Psoas muscle (tissue), 8 donors: ENCODE data around the gene ZCCHC2. TPM values are rescaled to one million over a fixed set of nuclear protein-coding genes. Genes with fewer than 3 reads are reported as not detected.

Experiments
- ATAC-seq, 4 donors: fragments of 200-7000 bp; cut with Tn5 transposase; one replicate each; pipeline ENCODE4 v1.9.1; 2020; ENCODE audit warnings: moderate library complexity in 3 of 4, mild to moderate bottlenecking in 2 of 4
- DNase-seq, 2 donors: peaks; one replicate each; pipeline ENCODE4 v3.0.0-alpha.2; 2020
- H3K27ac ChIP-seq: fragments of 200-600 bp; one replicate; pipeline ENCODE4 v1.8.0; 2022
- H3K27me3 ChIP-seq, 3 donors: fragments of 200-600 bp in 1 of 3; one replicate each; pipeline versions ENCODE4 v1.6.1 to v1.8.0; 2013 to 2022; ENCODE audit warnings: low read length in 2 of 3, mild to moderate bottlenecking in 2 of 3, moderate library complexity in 1 of 3; ENCODE audit not compliant: insufficient read depth in 3 of 3
- H3K36me3 ChIP-seq, 2 donors: fragments of 200-600 bp in 1 of 2; one replicate each; pipeline versions ENCODE4 v1.6.1 to v1.8.0; 2013 to 2022; ENCODE audit warnings: low read depth in 1 of 2, mild to moderate bottlenecking in 1 of 2, moderate library complexity in 1 of 2; ENCODE audit not compliant: insufficient read depth in 1 of 2
- H3K4me1 ChIP-seq: fragments of 200-600 bp; one replicate; pipeline ENCODE4 v1.8.0; 2022
- H3K4me3 ChIP-seq: fragments of 200-600 bp; one replicate; pipeline ENCODE4 v1.8.0; 2022; ENCODE audit warnings: mild to moderate bottlenecking
- H3K9me3 ChIP-seq: fragments of 200-600 bp; one replicate; pipeline ENCODE4 v1.8.0; 2022
- CTCF ChIP-seq: fragments of 200-600 bp; IDR thresholded peaks from one replicate; pipeline ENCODE4 v1.8.0; 2022; ENCODE audit warnings: antibody characterized with exemption
- WGBS, 3 donors: extraction: QIAGEN DNeasy Blood & Tissue Kit; methylation state at CpG; one replicate each; pipeline versions ENCODE4 v1.1.6 to v1.1.7; 2013; 5-methylcytosine and 5-hydroxymethylcytosine counted together
- intact Hi-C, 2 donors: fragments of 100-400 bp; cut with DNase I; formaldehyde crosslinking; loops; one replicate each; pipeline versions ENCODE4 v1.11.0 to v1.14.2; 2022
- polyA plus RNA-seq, 3 donors: library from polyadenylated mRNA; stranded (reverse); fragments of 200-250 nt; gene quantifications; one replicate each; pipeline ENCODE4 v1.2.3, GENCODE V29; 2013
- total RNA-seq, 4 donors: library from RNA; stranded (reverse); fragmentation: NEBNext Ultra II Directional in 2 of 4; extraction: Animal tissue kit (Norgen Biotek cat#: 25700) in 2 of 4; gene quantifications; one replicate each; pipeline versions ENCODE4 v1.2.1 to v1.2.4, GENCODE V29; 2021 to 2023
- donor health status: healthy with polysubstance abuse.
- donor health status: DM: no; HTN: no; CAD: no; lungs with moderate emphysema.
- donor health status: Bipolar disorder and iron deficiency.
- donor health status: healthy.
- donor health status: DM: yes; HTN: yes; CAD: no.
- donor health status: DM: no; HTN: no; CAD: no.
- donor health status: DM: no; HTN: no; CAD: no.
- donor health status: DM: yes; HTN: yes; CAD: no.

ZCCHC2 gene
- total and polyA plus RNA-seq, 7 donors, result 4.0 to 41.8 (median 28.8) TPM

GRCh38 chr18:62493033-62493862 is 29.6 kb upstream of the ZCCHC2 start:
- H3K36me3 ChIP-seq, result no peaks in the 10 kb centered on the region
- ATAC-seq, result no peak
- 90 to 93% (median 91%) methylated on average over 17 of the region's 17 CpGs for WGBS, 3 donors
- intact Hi-C loops, result no loop called here
- DNase-seq, result no peak
- no peak overlapping the region for H3K4me3 ChIP-seq
- no peaks in the 10 kb centered on the region for H3K27me3 ChIP-seq
- H3K4me1 ChIP-seq, result no peaks in the 10 kb centered on the region
- H3K27ac ChIP-seq, result no peak overlapping the region
- no peaks in the 10 kb centered on the region for H3K9me3 ChIP-seq
- TF ChIP-seq CTCF, result no peak

- WGBS, 3 donors, result 36 to 58% (median 45%) methylated on average over 3 of the region's 3 CpGs
- no peak for DNase-seq
- intact Hi-C loops, result no loop called here
- no peak for TF ChIP-seq CTCF
- Histone ChIP-seq H3K27ac (no peak overlapping the region), H3K9me3 (no peaks in the 10 kb centered on the region), H3K4me1 (no peaks in the 10 kb centered on the region), H3K4me3 (no peak overlapping the region), H3K36me3 (no peaks in the 10 kb centered on the region), H3K27me3 (no peaks in the 10 kb centered on the region)
- ATAC-seq, result no peak
These were observed 28.1 kb upstream of the ZCCHC2 start for GRCh38 chr18:62494764-62495163.

GRCh38 chr18:62496262-62496661 is 26.6 kb upstream of the ZCCHC2 start:
- Histone ChIP-seq H3K27me3 (no peaks in the 10 kb centered on the region), H3K4me1 (no peaks in the 10 kb centered on the region), H3K36me3 (no peaks in the 10 kb centered on the region), H3K9me3 (no peaks in the 10 kb centered on the region), H3K27ac (no peak overlapping the region), H3K4me3 (no peak overlapping the region)
- no peak for TF ChIP-seq CTCF
- DNase-seq (no peak), ATAC-seq (no peak)
- intact Hi-C loops, result no loop called here
- WGBS, 3 donors, result 75 to 94% (median 89%) methylated on average over 2 of the region's 2 CpGs

GRCh38 chr18:62497190-62497772 is 25.5 kb upstream of the ZCCHC2 start:
- TF ChIP-seq CTCF, result no peak
- DNase-seq, result no peak
- WGBS, 3 donors, result 71 to 72% (median 72%) methylated on average over 13 of the region's 13 CpGs
- H3K36me3 ChIP-seq, result no peaks in the 10 kb centered on the region
- H3K9me3 ChIP-seq, result no peaks in the 10 kb centered on the region
- no peaks in the 10 kb centered on the region for H3K4me1 ChIP-seq
- no peaks in the 10 kb centered on the region for H3K27me3 ChIP-seq
- intact Hi-C loops, result no loop called here
- no peak overlapping the region for H3K4me3 ChIP-seq
- H3K27ac ChIP-seq, result no peak overlapping the region
- ATAC-seq, result no peak
